ENCODE results near the gene API5.
A peak's percentile ranks its signal among the peaks of the same experiment; 100 is the strongest.
"Not testable (repeated sequence)": the region's sequence is repeated elsewhere in the genome, so short reads cannot be mapped to it uniquely, and the experiment has no call there.

The API5 gene

DNA sequence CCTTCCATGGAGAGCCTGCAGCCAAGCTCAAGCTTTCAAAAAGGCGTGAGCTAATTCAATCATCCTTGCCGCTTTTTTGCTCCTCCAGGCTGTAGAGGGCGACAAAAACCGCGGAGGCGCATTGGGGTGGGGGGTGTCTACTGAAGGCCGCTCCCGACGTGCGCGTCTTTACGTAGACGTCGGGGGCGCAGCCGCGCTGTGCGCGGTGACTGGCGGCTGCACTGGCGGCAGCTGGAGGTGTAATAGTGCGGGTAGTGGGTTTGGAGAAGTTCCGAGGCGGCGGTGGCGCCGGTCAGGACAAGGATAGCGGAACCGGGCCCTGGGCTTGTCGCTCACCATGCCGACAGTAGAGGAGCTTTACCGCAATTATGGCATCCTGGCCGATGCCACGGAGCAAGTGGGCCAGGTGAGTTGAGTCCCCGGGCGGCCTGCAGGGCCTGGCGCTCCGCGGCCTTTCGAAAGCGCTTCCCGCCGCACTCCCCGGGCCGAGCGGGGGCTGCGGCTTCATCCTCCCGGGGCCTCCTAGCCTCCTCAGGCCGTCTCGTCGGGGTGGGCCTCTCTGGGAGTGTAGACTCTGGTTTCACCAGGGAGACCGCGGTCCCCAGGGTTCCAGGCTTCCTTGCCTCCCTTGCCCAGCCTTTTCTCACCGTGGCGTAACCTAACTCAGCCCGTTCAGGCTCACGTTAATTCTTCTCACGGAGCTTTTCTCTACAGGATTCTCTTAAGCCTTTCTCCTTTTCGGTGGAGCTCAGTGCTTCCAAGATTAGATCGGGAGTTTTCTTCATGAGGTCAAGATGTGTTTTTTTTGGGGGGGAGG, at the start of gene API5:
API5 (plus strand) TSS at position 206 of the 817 bp plus-strand sequence; CDS start at position 338, 132 bp downstream.
- DNase-seq (ENCODE audit: low spot score): peak; percentile 96

DNA sequence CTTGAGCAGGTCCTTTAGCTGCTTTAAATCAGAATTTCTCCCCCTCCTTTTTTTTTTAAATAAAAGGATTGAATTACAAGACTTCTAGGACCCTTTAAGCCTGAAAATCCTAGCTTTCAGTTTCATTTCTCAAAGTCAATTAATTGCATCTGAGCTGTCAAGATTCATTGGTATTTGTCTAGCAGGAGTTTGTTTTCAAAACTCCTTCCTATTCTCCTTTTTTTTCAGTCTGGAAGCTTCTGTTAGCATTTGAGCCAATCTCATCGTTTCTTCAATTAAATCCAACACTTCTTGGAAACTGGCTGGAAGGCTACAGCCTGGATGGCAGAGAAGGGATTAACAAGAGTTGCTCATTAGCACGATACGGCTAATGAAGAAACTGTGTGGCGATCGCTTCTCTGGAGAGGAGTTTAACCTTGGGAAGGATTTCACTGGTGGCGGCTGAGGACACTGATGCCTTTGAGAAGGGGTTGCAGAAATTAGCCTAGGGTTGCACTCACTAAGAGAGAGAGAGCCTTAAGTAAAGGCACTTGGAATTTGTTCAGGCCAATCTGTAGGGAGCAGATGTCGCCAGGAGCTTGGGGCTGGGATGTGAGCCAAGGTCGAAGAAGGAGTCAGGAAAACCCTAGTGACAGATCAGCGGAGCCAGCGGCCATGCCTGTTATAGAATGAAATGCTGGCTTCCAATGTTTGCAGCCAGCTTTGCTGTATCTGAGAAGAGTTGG, 43.8 kb upstream of the API5 start:
- no peak for DNase-seq (ENCODE audit: low spot score)

DNA sequence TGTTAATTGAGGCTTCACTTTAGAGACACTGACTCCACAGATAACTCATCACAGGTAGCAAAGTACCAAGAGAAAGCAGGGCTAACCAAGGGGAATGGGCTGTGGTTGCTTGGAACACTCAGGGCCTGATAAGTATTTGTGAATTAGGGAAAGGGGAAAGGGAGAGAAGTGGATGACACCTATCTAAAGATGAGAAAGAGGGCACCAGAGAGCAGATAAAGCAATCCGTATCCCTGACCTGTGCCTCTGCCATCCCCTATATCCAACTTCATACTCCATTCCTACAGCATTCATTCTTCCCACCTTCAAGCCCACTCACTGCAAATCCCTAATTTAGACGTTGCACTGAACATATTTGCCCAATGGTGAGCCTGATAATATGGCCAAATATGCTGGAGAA, 43.0 kb upstream of the API5 start:
- DNase-seq (ENCODE audit: low spot score): peak; percentile 13

DNA sequence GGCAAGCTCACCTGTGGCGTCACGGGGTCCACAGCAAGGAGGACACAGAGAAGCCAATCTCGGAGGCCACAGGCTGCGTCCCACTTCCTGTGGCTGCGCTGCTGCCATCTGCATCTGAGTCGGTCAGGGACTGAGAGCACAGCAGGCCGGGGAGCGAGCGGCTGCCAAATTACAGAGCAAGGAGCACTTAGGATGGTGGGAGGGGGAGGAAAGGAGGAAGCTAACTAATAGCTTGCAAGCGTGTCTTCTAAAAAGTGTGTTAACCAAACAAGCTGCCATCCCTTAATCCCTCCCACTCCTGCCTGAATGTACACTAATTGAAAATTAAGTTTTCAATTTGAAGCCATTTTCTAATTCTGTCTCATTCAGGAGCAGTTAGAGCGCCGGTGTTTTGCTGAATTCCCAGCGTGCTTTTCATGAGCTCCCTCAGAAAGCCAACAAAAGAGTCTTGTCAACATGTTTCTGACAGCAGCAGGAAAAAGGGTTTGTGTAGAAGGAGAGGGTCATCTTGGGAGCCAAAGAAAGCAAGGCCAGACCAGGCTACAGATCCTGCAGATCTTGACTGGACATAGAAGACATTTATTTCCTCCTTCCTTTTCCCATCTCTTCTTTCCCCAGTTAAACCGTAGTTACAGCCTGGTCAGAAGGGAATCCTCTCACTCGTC, 42.4 kb upstream of the API5 start:
- no peak for DNase-seq (ENCODE audit: low spot score)

DNA sequence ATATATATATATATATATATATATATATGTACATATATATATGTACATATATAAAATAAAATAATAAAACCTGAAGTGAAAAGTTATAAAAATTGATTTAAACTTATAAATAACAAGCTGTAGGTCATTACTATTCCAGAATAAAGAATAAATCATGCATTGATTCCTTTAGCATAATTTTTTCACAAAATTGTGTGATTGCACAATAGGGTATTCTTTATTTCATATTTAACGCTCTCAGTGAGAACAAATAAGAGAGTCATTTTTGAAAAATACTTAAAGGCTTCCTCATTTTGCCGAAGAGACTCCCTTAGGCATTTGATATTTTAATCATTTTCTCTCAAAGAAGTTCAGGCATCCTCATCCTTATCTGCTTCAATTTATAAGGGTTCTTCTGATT, 41.3 kb upstream of the API5 start:
- no peak for DNase-seq (ENCODE audit: low spot score)

DNA sequence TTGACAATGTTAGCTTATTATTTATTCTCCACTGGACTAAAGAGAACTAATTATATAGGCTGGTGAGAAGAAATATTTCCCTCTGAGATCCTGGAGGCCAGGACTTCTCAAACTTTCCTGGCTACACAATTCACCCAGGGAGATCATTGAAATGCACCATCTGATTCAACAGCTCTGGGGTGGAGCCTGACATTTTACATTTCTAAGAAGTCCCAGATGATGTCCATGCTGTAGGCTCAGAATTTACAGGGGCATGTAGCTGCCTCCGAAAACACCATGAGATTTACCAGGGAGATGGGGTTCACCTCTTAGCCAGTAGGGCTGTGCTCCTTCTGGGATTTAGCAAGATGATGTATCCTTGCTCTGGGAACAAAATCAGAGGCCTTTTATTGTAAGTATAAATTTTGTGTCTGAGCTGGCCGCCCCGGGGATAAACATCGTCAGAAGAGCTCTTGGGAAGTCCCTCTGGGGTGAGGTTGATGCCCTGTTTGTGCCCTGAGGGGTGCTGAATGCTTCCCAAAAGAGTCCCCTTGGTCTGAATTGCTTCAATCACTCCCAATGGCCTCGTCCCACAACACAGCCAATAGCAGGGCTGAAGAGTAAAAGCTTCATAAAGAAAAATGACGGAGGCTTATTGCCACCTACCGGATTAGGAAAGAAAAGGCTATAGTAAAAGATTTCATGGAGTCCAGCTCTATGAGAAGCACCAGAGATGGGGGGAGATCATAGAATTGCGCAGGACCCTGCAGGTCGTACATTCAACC, 33.4 kb upstream of the API5 start:
- DNase-seq (ENCODE audit: low spot score): peak; percentile 52

DNA sequence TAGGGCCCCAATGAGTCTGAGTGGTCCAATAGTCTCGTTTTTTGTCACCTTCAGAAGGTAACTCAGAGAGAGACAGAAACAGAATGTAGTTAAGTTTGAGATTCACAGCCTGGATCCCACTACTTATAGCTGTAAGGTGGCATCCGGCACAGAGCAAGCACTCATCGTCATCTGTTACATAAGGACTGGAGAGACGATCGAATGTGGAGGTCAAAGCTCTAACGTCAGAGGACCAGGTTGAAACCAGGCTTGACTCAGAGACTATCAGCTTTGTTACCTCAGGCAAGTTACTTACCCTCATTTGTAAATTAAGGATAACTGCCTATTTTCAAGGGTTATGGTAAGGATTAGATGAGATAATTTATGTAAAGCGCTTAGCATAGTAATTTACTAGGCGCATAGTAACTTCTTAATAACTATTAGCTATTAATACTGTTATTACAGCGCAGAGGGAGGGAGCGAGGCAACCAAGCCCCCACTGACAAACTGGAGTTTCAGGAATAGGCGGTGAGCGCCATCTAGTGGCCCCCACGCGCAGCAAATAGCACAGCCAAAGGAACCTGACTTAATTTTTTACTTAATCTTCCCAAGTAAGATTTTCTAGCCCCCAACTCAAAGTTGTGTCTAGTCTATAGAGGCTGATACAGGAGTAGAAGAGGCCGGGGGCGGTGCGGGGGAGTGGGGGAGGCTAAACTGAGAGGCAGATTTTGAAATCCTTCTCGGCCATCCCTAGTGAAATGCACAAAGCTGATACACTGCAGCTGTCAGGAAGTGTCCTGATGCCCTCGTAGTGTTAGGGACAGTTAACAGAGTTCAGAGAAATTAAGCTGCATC, 29.0 kb upstream of the API5 start:
- peak; percentile 20 for DNase-seq (ENCODE audit: low spot score)

DNA sequence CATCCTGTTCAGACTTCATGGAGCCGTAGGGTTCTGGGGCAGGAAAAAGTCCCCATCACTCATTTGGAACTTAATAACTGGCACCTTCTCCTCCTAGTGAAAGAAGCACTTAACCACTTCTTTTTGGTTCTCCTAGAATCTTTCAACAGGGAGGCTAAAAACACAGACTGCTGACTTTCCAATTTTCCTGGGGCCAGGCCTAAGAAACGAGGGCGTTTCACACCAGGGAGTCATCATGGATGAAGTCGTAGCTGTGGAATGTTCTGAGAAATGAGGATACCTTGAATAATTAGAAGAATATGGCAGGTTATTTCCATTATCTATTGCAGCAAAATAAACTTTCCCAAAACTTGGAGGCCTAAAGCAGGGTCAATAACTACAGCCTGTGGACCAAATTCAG, 26.0 kb upstream of the API5 start:
- DNase-seq (ENCODE audit: low spot score): no peak

DNA sequence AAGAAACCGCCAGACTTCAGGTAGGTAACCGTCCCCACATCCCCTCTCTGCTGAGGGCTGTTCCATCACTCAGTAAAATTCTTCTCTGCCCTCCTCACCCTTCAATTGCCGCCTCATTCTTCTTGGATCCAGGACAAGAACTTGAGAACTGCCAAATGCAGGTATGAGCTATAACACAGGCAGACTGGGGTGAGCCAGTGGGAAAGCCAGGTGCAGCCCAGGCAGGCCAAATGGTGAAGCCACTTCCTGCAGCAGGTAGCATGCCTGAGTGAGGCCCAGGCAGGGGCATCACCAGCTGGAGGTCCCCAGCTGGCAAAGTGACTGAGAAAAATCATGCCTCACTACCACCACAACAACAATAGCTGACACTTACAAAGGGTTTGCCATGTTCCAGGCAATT, 22.4 kb upstream of the API5 start:
- no peak for DNase-seq (ENCODE audit: low spot score)

DNA sequence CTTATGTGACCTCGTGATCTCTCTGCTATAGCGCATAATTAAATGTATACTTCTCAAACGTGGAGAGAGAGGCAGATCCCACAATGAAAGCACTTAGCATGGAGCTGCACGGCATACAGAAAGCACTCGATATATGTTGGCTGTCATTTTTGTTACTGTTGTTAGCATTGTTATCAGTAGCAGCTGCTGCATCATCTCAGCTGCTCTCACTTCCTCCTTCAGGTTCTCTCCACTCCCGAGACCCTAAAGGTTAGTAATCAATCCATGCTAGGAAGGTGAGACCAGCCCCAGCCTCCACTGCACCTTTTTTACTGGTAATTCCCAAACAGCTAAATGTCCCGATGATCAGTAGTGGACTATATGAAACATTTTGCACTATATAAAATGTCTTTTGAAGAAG, 13.4 kb upstream of the API5 start:
- no peak for DNase-seq (ENCODE audit: low spot score)

DNA sequence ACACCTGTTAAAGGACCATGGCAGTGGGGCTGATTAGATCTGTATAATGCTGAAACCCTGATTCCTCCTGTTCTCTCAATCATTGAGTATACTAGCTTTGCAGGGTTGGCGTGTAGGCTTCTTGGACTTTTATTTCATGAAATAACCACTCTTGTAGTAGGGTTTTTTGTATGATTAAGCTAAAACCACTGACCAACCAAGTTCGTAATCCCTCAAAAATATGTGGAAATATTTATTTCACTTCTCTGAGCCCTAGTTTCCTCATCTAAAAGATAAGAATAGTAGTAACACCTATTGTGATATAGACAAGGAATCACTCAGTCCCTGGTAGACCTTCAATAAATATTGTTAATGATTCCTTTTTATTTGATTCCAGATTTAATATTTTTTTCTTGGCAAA, 4.2 kb downstream of the API5 start:
- no peak for DNase-seq (ENCODE audit: low spot score)

DNA sequence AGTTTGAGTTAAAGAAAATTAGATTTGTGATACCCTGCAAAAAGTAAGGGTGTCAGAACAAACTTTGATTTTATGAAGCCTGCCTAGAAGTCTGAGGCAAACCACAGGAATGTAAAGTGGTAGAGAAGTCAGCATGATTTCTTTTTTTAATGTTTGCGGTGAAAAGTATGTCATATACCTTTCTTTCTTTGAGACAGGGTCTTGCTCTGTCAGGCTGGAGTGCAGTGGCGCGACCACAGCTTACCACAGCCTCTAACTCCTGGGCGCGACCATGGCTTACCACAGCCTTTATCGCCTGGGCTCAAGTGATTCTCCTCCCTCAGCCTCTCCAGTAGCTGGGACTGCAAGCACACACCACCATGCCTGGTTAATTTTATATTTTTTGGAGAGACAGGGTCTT, 4.7 kb downstream of the API5 start:
- peak; percentile 37 for DNase-seq (ENCODE audit: low spot score)

DNA sequence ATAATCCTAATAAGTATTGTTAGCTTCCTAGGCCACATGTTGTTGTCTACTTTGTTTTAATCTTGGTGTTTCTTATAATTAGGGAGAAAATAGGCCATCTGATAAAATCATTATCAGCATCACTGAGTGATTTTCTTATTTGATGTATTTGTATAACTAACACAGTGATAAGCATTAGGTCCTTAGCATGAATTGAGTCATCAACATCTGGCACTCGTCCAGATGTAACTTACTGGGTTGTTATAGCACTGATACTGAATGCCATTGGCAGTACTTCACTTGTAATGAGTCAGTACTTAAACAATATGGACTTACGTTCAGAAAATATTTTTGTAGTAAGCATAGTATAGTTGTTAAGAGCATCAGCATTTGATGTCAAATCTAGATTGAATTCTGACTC, 16.2 kb downstream of the API5 start:
- peak; percentile 16 for DNase-seq (ENCODE audit: low spot score)

DNA sequence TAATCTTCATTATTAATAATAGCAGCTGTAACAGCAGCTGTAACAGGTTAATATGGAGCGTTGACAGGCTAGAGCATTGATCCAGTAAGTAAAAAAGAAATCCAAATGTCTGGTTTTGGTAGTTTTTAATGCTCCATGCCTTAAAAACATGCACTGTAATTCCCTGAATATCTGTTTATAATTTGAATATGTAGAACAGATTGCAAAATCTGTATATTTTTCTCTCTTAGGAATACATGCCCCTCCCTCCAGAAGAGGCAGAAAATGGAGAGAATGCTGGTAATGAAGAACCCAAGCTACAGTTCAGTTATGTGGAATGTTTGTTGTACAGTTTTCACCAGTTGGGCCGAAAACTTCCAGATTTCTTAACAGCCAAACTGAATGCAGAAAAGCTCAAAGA, 16.7 kb downstream of the API5 start:
- no peak for DNase-seq (ENCODE audit: low spot score)

DNA sequence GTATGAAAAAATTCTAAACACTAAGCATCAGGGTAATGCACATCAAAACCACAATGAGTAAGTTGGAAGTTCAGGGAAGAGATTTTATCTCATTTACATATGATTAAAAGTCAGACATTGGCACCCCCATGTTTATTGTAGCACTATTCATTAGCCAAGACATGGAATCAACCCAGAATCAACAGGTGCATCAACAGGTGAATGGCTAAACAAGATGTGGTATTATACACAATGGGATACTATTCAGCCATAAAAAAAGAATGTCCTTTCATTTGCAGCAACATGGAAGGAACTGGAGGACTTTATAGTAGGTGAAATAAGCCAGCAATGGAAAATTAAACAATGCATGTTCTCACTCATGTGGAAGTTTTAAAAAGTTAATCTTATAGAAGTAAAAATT, 29.4 kb downstream of the API5 start:
- DNase-seq (ENCODE audit: low spot score): no peak

DNA sequence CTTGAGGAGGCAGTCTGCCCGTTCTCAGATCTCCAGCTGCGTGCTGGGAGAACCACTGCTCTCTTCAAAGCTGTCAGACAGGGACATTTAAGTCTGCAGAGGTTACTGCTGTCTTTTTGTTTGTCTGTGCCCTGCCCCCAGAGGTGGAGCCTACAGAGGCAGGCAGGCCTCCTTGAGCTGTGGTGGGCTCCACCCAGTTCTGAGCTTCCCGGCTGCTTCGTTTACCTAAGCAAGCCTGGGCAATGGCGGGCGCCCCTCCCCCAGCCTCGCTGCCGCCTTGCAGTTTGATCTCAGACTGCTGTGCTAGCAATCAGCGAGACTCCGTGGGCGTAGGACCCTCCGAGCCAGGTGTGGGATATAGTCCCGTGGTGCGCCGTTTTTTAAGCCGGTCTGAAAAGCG, 39.6 kb downstream of the API5 start:
- DNase-seq (ENCODE audit: low spot score): not testable (repeated sequence)

DNA sequence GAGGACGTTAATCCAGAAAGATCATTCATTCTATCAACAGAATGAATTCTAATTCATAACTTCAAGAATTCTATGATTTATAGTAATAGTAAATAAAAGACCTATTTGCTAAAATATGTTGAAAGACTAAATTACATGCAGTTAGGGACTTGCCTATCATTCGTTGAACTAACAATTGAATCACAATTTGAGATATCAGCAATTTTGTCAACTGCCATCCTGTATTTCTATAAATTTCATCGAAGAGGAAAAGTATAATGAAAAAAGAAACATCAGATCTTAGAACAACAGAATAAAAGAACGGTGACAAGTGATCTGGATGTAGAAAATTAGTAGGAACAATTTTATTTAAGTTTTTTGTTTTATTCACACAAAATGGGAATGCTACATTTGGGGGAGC, 42.5 kb downstream of the API5 start:
- DNase-seq (ENCODE audit: low spot score): no peak

DNA sequence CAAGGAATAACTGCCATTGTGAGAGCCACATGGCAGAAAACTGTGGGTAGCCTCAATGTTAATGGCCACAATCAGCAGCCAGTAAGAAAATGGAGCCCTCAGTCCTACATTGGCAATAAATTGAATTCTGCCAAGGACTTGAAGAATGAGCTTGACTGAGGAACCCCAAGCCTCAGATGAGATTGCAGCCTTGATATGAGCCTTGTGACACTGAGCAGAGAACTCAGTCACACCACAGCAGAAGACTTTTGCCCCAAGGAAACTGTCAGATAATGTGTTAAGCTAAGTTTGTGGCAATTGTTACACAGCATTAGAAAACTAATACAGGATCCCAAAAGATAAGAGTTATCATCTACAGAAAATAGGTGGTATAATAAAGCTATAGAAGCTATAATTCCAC, 44.5 kb downstream of the API5 start:
- no peak for DNase-seq (ENCODE audit: low spot score)

DNA sequence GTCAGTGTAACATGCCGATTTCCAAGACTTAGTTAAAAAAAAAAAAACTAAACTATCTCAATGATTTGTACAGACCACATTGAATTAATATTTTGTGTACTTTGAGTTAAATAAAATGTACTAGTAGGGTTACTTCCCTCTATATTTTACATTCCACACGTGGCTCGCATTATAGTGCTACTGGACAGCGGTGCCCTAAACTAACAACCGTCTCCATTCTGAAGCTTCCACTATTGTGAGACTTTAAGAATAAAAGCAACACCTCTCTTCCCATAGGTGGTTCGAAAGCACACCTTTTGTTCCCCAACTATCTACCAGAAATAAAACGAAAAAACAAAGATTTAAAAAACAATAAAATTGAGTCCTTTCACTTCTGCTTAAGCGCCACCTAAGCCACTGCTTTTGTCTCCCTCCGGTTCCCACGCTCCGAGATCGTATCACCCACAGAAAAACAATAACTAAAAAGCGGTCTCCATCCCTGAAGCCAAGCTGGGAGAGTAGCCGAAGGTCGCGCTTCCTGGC, 46.5 kb downstream of the API5 start:
- no peak for DNase-seq (ENCODE audit: low spot score)

DNA sequence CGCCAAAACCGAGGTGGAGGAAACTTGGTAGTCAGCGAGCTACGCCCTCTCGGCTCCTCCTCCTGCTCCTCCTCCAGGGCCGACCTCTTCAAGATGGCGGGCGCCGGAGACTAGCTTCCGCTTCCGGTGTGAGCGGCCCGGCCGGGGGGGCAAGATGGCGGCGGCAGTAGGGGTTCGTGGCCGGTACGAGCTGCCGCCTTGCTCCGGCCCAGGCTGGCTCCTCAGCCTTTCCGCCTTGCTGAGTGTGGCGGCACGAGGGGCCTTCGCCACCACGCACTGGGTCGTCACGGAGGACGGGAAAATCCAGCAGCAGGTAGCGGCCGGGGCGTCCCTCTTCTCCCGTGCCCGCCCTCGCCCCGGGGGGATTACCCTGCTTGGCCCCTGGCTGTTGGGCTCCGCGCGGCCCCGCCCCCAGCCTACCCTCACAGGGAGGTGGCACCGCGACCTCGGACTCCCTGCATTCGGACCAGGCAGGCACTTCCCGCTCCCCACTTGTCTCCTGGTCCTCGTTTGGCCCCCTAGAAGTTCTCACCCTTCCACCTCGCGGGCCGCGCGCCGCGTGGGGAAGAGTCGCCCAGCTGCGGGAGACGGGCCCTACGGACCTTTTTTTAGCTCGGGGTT, 47.1 kb downstream of the API5 start, which contains the start of gene TTC17:
TTC17 (plus strand) TSS at position 120 of the 621 bp plus-strand sequence; CDS start at position 155, 35 bp downstream.
- DNase-seq (ENCODE audit: low spot score): peak; percentile 95
